GM12878 (cell line): Measurements from ENCODE around the gene CCL3.
"Not testable (repeated sequence)": the region's sequence is repeated elsewhere in the genome, so short reads cannot be mapped to it uniquely, and the experiment has no call there.

Experiments used
- NFYB ChIP-seq: IDR thresholded peaks from 2 replicates; pipeline ENCODE4 v1.6.1; 2011; ENCODE audit warnings: low read depth, mild to moderate bottlenecking, low read length, improper control_type of control experiment, moderate library complexity; ENCODE audit not compliant: insufficient read depth
- TF ChIP-seq, protein P1 (sequence below): IDR thresholded peaks from 2 replicates; pipeline ENCODE4 v1.6.1; 2011; ENCODE audit warnings: borderline replicate concordance, low read depth, mild to moderate bottlenecking, moderate library complexity, low read length; ENCODE audit not compliant: insufficient read depth, poor library complexity, severe bottlenecking

DNA sequence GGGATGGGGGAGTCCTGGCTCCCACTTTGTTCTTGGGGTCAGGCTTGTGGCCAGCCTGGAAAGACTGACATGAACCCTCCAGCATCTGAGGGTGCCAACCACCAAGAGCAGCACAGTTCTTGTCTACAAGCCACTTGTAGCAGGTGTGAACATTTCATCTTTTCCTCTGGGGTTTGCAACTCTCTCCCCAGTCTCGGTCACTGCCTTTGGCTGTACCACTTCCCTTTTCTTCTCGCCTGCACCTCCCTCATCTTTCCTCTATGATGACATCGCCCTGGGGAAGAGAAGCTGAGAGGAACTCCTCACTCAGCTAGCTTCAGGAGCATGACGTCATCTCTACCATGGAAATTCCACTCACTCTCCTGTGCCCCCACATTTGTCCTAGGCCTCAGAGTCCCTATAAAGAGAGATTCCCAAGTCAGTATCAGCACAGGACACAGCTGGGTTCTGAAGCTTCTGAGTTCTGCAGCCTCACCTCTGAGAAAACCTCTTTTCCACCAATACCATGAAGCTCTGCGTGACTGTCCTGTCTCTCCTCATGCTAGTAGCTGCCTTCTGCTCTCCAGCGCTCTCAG lies 13.5 kb upstream of the CCL3 start, which contains the start of gene CCL4:
- TF ChIP-seq, protein P1, sequence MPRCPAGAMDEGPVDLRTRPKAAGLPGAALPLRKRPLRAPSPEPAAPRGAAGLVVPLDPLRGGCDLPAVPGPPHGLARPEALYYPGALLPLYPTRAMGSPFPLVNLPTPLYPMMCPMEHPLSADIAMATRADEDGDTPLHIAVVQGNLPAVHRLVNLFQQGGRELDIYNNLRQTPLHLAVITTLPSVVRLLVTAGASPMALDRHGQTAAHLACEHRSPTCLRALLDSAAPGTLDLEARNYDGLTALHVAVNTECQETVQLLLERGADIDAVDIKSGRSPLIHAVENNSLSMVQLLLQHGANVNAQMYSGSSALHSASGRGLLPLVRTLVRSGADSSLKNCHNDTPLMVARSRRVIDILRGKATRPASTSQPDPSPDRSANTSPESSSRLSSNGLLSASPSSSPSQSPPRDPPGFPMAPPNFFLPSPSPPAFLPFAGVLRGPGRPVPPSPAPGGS: not testable (repeated sequence)
- not testable (repeated sequence) for TF ChIP-seq NFYB
